ENCODE results near the gene C2orf72. TPM values are rescaled to one million over a fixed set of nuclear protein-coding genes. Genes with fewer than 3 reads are reported as not detected.

Gene C2orf72
- total and polyA plus RNA-seq, 2 of the 4 experiments (the other 2 are of a cell fraction) = 0.09 to 0.18 TPM

DNA sequence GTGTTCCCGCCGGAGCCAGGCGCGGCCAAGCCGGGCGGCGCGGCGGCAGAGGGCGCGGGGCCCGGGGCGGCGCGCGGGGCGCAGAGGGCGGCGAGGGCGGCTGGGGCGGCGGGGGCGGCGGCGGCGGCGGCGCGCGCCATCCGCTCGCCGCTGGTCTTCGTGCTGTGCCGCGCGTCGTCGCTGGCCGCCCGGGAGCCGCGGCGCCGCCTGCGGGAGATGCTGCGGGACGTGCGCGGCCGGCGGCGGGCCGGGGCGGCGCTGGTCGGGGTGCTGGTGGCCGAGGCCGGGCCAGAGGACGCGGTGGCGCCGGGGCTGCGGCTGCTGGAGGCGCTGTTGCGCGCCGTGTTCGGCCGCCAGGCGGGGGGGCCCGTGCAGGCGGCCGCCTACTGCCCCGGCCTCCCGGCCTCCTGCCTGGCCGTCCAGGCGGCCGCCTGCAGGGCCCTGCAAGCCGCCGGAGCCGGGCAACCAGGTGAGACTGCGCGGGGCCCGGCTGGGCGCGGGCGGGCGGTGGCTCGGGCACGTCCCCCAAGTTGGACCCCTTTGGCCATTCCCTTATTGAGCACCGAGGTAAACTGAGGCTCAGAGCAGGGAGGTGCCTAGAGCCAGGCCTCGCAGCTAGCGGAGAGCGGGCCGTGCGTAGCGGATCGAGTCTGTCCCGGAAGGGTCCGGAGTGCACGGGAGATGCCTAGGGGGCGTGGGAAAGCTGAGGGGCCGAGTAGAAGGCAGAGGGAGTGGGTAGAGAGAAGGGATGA lies 584 bp downstream of the C2orf72 start:
- 1% methylated on average over 67 of the region's 104 CpGs; no CpG with 5 or more reads in 1 of the 2 experiments for WGBS, 2 experiments (ENCODE audit: extremely low coverage in 2 of 2, insufficient read length in 1 of 2)
- H2AFZ ChIP-seq (replicated peaks; ENCODE audit: low read length, poor library complexity) = peak overlapping the region; percentile 76
- CTCF ChIA-PET = no interaction called here

More for the DNA sequence above, 584 bp downstream of the C2orf72 start:
- intact Hi-C loops (cut with micrococcal nuclease) (no loop called here), dilution Hi-C loops (cut with HindIII; ENCODE audit: low sequenced_read_pairs, unreplicated experiment) (no loop called here), in situ Hi-C loops (cut with MboI; ENCODE audit: low sequenced_read_pairs) (no loop called here)
- H4K91ac ChIP-seq (ENCODE audit: insufficient read depth, low read depth, low read length) = no peak overlapping the region
- no peak overlapping the region for H3K27ac ChIP-seq (ENCODE audit: insufficient read depth, low read length)
- no peaks in the 10 kb centered on the region; the same call in 1 of the 2 replicates for H3K9me1 ChIP-seq (ENCODE audit: insufficient read depth, low read length)
- H3K56ac ChIP-seq (ENCODE audit: extremely low read depth, insufficient read depth, low read length) = no peak overlapping the region
- H3K4me2 ChIP-seq (ENCODE audit: low read depth, low read length) = peak overlapping the region; percentile 65
- H2BK120ac ChIP-seq (ENCODE audit: low read depth, low read length) = no peak overlapping the region
- BruUV-seq (replicated peaks) = no TSS peak
- H4K8ac ChIP-seq (ENCODE audit: low read depth in 2 of 2, low read length in 2 of 2) = no peak overlapping the region
- H2BK20ac ChIP-seq (ENCODE audit: low read depth, low read length) = no peak overlapping the region
- no peak overlapping the region for H3K18ac ChIP-seq (ENCODE audit: low read depth, low read length)
- H3K4me1 ChIP-seq (ENCODE audit: control insufficient read depth, insufficient read depth, low read length) = no peaks in the 10 kb centered on the region
- no peak overlapping the region for H2AK5ac ChIP-seq (ENCODE audit: low read depth, low read length)
- TF ChIP-seq CHD1 (IDR thresholded peaks at IDR 0.05; ENCODE audit: low read depth, low read length) = no peak
- no peak for TF ChIP-seq MAFK (IDR thresholded peaks at IDR 0.05; ENCODE audit: low read depth, low read length)
- TF ChIP-seq, protein P1, sequence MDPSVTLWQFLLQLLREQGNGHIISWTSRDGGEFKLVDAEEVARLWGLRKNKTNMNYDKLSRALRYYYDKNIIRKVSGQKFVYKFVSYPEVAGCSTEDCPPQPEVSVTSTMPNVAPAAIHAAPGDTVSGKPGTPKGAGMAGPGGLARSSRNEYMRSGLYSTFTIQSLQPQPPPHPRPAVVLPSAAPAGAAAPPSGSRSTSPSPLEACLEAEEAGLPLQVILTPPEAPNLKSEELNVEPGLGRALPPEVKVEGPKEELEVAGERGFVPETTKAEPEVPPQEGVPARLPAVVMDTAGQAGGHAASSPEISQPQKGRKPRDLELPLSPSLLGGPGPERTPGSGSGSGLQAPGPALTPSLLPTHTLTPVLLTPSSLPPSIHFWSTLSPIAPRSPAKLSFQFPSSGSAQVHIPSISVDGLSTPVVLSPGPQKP (IDR thresholded peaks at IDR 0.05; ENCODE audit: borderline replicate concordance, low read depth, low read length) = no peak
- TF ChIP-seq CEBPB (IDR thresholded peaks at IDR 0.05; ENCODE audit: low read depth, low read length) = no peak
- no peak for TF ChIP-seq MAZ (IDR thresholded peaks at IDR 0.05; ENCODE audit: borderline replicate concordance, low read depth, low read length)
- no peak for TF ChIP-seq RCOR1 (IDR thresholded peaks at IDR 0.05; ENCODE audit: insufficient replicate concordance, low read length)
- TF ChIP-seq FOS (IDR thresholded peaks at IDR 0.05; ENCODE audit: low read depth, low read length) = no peak
- TF ChIP-seq SMC3 (IDR thresholded peaks at IDR 0.05; ENCODE audit: low read depth, low read length) = no peak
- TF ChIP-seq, protein P2, sequence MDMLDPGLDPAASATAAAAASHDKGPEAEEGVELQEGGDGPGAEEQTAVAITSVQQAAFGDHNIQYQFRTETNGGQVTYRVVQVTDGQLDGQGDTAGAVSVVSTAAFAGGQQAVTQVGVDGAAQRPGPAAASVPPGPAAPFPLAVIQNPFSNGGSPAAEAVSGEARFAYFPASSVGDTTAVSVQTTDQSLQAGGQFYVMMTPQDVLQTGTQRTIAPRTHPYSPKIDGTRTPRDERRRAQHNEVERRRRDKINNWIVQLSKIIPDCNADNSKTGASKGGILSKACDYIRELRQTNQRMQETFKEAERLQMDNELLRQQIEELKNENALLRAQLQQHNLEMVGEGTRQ (IDR thresholded peaks at IDR 0.05; ENCODE audit: low read depth, low read length) = no peak
- TF ChIP-seq RAD21 (IDR thresholded peaks at IDR 0.05; ENCODE audit: low read length) = no peak
- TF ChIP-seq POLR2A (IDR thresholded peaks at IDR 0.05; ENCODE audit: low read depth, low read length) = no peak
- no peak overlapping the region for H3K14ac ChIP-seq (replicated peaks; ENCODE audit: low read depth, low read length)
- H3K79me1 ChIP-seq (ENCODE audit: low read depth in 1 of 2, low read length in 2 of 2) = no peaks in the 10 kb centered on the region
- H4K5ac ChIP-seq (ENCODE audit: low read depth, low read length) = no peak overlapping the region
- ATAC-seq (ENCODE audit: low read depth) (peak; percentile 71), DNase-seq (no peak)
- no peak overlapping the region for H2AK9ac ChIP-seq (replicated peaks; ENCODE audit: low read depth, low read length, poor library complexity)
- H4K20me1 ChIP-seq (ENCODE audit: insufficient read depth, low read length) = no peaks in the 10 kb centered on the region
- no peak overlapping the region for H3K9ac ChIP-seq (ENCODE audit: low read depth, low read length)
- no peak overlapping the region for H3K23ac ChIP-seq (ENCODE audit: low read depth, low read length)
- POLR2A ChIA-PET (ENCODE audit: unreplicated experiment) = no interaction called here
- H3K27me3 ChIP-seq (ENCODE audit: control insufficient read depth, insufficient read depth, low read length) = peaks cover 74% of the 10 kb centered on the region
- no peaks in the 10 kb centered on the region for H3K36me3 ChIP-seq (ENCODE audit: control insufficient read depth, insufficient read depth, low read length)
- no peak overlapping the region for H2BK5ac ChIP-seq (ENCODE audit: low read depth, low read length, poor library complexity, severe bottlenecking)
- peaks cover 3% of the 10 kb centered on the region; the same call in 1 of the 2 replicates for H3K9me3 ChIP-seq (ENCODE audit: control insufficient read depth, insufficient read depth, low read length)
- H2BK15ac ChIP-seq (ENCODE audit: low read depth, low read length) = no peak overlapping the region
- H3K4ac ChIP-seq (ENCODE audit: low read depth, low read length) = no peak overlapping the region
- H3K4me3 ChIP-seq (ENCODE audit: insufficient read depth, low read depth, low read length) = peak overlapping the region; percentile 38

All from IMR-90 (cell line).